DMS79 treated with DMSO at 0.1 percent for 48 hours (cell line): ENCODE results near the gene DRGX.
A peak's percentile ranks its signal among the peaks of the same experiment; 100 is the strongest.

Experiments
- DNase-seq: peaks from one replicate; lab custom pipeline; 2025; lab: John Stamatoyannopoulos, UW

The DRGX gene

GRCh38 chr10:49381111-49381900 lies 14.6 kb downstream of the DRGX start:
- no peak for DNase-seq

GRCh38 chr10:49379596-49380410 lies 16.1 kb downstream of the DRGX start:
- no peak for DNase-seq

GRCh38 chr10:49377256-49377655 lies 18.6 kb downstream of the DRGX start:
- no peak for DNase-seq

GRCh38 chr10:49375611-49376010 lies 20.3 kb downstream of the DRGX start:
- no peak for DNase-seq

- no peak for DNase-seq
Observed at GRCh38 chr10:49374740-49375139, 21.1 kb downstream of the DRGX start.

- no peak for DNase-seq
Observed at GRCh38 chr10:49373361-49373760, 22.5 kb downstream of the DRGX start.

- DNase-seq: no peak
Observed at GRCh38 chr10:49371967-49372366, 23.9 kb downstream of the DRGX start.

- no peak for DNase-seq
Observed at GRCh38 chr10:49370326-49371100, 25.4 kb downstream of the DRGX start.

- peak; percentile 54 for DNase-seq
Observed at GRCh38 chr10:49369216-49370162, 26.4 kb downstream of the DRGX start.

- DNase-seq: no peak
Observed at GRCh38 chr10:49368256-49368655, 27.6 kb downstream of the DRGX start.

- DNase-seq: no peak
Observed at GRCh38 chr10:49367600-49367999, 28.3 kb downstream of the DRGX start.

- DNase-seq: no peak
Observed at GRCh38 chr10:49366460-49366859, 29.4 kb downstream of the DRGX start.

GRCh38 chr10:49365675-49366415 lies 30.0 kb downstream of the DRGX start:
- no peak for DNase-seq

GRCh38 chr10:49365275-49365674 lies 30.6 kb downstream of the DRGX start:
- DNase-seq: no peak

- no peak for DNase-seq
Observed at GRCh38 chr10:49364747-49365146, 31.1 kb downstream of the DRGX start.

GRCh38 chr10:49364051-49364450 lies 31.8 kb downstream of the DRGX start:
- DNase-seq: peak; percentile 18

GRCh38 chr10:49363309-49364031 lies 32.4 kb downstream of the DRGX start:
- DNase-seq: no peak

- no peak for DNase-seq
Observed at GRCh38 chr10:49362596-49363260, 33.2 kb downstream of the DRGX start.
